Keratinocyte (primary cell): ENCODE measurements around the gene TMTC2.

Experiments
- EZH2 ChIP-seq: IDR thresholded peaks from one replicate; pipeline ENCODE4 v1.6.1; 2012; ENCODE audit warnings: inconsistent platforms, mild to moderate bottlenecking, low read length, moderate library complexity
- TF ChIP-seq, protein P1 (sequence below), 3 experiments: IDR thresholded peaks in 1 of 3; conservative IDR thresholded peaks in 1 of 3; optimal IDR thresholded peaks in 1 of 3; 2 replicates in 2 of 3; 3 replicates in 1 of 3; pipeline versions ENCODE3 to v1.5.1; 2011; ENCODE audit warnings: low read length in 3 of 3, mild to moderate bottlenecking in 3 of 3, moderate library complexity in 2 of 3, control low read depth in 1 of 3, inconsistent platforms in 1 of 3; ENCODE audit not compliant: insufficient read depth in 2 of 3; ENCODE audit errors: extremely low read depth in 1 of 3

DNA sequence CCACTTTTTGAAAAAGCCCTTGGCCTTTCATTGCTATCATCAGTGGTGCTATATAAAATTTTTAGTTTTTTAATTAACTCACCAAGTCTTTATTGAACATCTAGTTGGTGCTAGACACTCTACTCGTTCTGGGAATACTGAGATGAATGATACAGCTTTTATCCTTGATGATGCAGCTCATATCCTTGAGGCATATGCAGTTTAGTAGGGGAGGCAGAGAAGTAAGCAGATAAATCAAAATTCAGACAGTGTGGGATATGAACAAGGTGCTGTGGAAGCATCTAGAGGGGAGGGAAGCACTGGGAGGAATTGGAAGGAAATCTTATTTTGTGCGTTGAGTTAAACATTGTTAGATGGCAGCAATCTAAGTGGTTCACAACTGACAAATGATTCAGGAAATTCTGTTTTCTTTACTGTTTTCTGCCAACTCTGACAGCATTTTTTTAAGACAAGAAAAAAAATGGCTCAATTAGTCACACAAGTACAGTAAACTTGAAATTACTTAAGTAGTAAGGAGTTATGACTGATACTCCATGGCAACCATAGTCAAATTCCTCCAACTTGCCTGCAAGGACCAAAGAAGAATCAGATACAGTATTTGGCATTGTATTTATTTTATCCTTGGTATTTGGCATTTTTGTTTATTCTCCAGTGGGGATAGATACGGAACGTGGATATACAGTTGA is 119.2 kb downstream of the TMTC2 start:
- TF ChIP-seq, protein P1, sequence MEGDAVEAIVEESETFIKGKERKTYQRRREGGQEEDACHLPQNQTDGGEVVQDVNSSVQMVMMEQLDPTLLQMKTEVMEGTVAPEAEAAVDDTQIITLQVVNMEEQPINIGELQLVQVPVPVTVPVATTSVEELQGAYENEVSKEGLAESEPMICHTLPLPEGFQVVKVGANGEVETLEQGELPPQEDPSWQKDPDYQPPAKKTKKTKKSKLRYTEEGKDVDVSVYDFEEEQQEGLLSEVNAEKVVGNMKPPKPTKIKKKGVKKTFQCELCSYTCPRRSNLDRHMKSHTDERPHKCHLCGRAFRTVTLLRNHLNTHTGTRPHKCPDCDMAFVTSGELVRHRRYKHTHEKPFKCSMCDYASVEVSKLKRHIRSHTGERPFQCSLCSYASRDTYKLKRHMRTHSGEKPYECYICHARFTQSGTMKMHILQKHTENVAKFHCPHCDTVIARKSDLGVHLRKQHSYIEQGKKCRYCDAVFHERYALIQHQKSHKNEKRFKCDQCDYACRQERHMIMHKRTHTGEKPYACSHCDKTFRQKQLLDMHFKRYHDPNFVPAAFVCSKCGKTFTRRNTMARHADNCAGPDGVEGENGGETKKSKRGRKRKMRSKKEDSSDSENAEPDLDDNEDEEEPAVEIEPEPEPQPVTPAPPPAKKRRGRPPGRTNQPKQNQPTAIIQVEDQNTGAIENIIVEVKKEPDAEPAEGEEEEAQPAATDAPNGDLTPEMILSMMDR (optimal IDR thresholded peaks at IDR 0.05 in 1 of 3, IDR thresholded peaks at IDR 0.05 in 1 of 3, conservative IDR thresholded peaks at IDR 0.05 in 1 of 3; ENCODE audit: extremely low read depth in 1 of 3, insufficient read depth in 2 of 3, low read length in 3 of 3) = no peak
- TF ChIP-seq EZH2 = no peak
